GM12891 (cell line): Measurements from ENCODE around the gene RXFP3.

Experiments used
- PAX5 ChIP-seq: IDR thresholded peaks from 2 replicates; pipeline ENCODE4 v1.6.1; 2011; ENCODE audit warnings: low read length, moderate library complexity, mild to moderate bottlenecking; ENCODE audit not compliant: insufficient read depth, severe bottlenecking
- POLR2A ChIP-seq: IDR thresholded peaks from 2 replicates; pipeline ENCODE4 v1.6.1; 2011; ENCODE audit warnings: low read depth, low read length, control low read depth
- POLR2AphosphoS5 ChIP-seq: IDR thresholded peaks from 2 replicates; pipeline ENCODE4 v1.6.1; 2011; ENCODE audit warnings: low read depth, low read length, control low read depth
- POU2F2 ChIP-seq: IDR thresholded peaks from 2 replicates; pipeline ENCODE4 v1.6.1; 2011; ENCODE audit warnings: low read depth, mild to moderate bottlenecking, control low read depth, low read length, moderate library complexity
- SPI1 ChIP-seq: IDR thresholded peaks from 2 replicates; pipeline ENCODE4 v1.6.1; 2011; ENCODE audit warnings: low read depth, low read length, control low read depth
- TAF1 ChIP-seq: IDR thresholded peaks from 2 replicates; pipeline ENCODE4 v1.6.1; 2011; ENCODE audit warnings: low read depth, low read length, control low read depth

- TF ChIP-seq POLR2AphosphoS5 (no peak), POLR2A (no peak), TAF1 (no peak), SPI1 (no peak), POU2F2 (no peak), PAX5 (no peak)
These were observed 30.6 kb downstream of the RXFP3 start for GRCh38 chr5:33966805-33967204.
